ENCODE results near the gene TMPRSS13.

GRCh38 chr11:117934526-117935307 lies 5.5 kb upstream of the TMPRSS13 start:
- TF ChIP-seq POLR2AphosphoS5 (IDR thresholded peaks at IDR 0.05; ENCODE audit: borderline replicate concordance, low read depth, low read length) (no peak), EZH2 (IDR thresholded peaks at IDR 0.05) (no peak), FOXP2 (optimal IDR thresholded peaks at IDR 0.05; ENCODE audit: control extremely low read depth, extremely low read length, insufficient read depth) (no peak)
